Lung (tissue), 13 donors: ENCODE results near the gene AZGP1. TPM values are rescaled to one million over a fixed set of nuclear protein-coding genes. Genes with fewer than 3 reads are reported as not detected.
A peak's percentile ranks its signal among the peaks of the same experiment; 100 is the strongest.

Experiments used
- ATAC-seq: fragments of 200-7000 bp; cut with Tn5 transposase; one replicate; pipeline ENCODE4 v1.9.1; 2020; ENCODE audit warnings: moderate number of reproducible peaks; ENCODE audit not compliant: insufficient read depth, low FRiP score
- DNase-seq, 3 donors: peaks; one replicate each; pipeline ENCODE4 v3.0.0-alpha.2; 2013 to 2017
- H3K27ac ChIP-seq, 2 donors: one replicate each; pipeline ENCODE4 v1.5.1; 2013; ENCODE audit warnings: mild to moderate bottlenecking in 2 of 2, moderate library complexity in 2 of 2, control low read depth in 1 of 2, inconsistent platforms in 1 of 2, low read depth in 1 of 2, low read length in 1 of 2
- H3K27me3 ChIP-seq, 3 donors: one replicate each; pipeline ENCODE4 v1.5.1; 2013; ENCODE audit warnings: low read length in 2 of 3; ENCODE audit not compliant: control insufficient read depth in 3 of 3, insufficient read depth in 3 of 3
- H3K36me3 ChIP-seq, 4 donors: one replicate each; pipeline ENCODE4 v1.5.1; 2013; ENCODE audit warnings: low read length in 4 of 4, mild to moderate bottlenecking in 1 of 4, moderate library complexity in 1 of 4; ENCODE audit not compliant: control insufficient read depth in 4 of 4, insufficient read depth in 4 of 4
- H3K4me1 ChIP-seq, 5 donors: one replicate each; pipeline ENCODE4 v1.5.1; 2013; ENCODE audit warnings: low read length in 5 of 5, mild to moderate bottlenecking in 2 of 5, moderate library complexity in 1 of 5; ENCODE audit not compliant: control insufficient read depth in 5 of 5, insufficient read depth in 5 of 5
- H3K4me3 ChIP-seq: one replicate; pipeline ENCODE4 v1.5.1; 2013; ENCODE audit warnings: mild to moderate bottlenecking, control low read depth, moderate library complexity
- H3K9ac ChIP-seq, 2 donors: one replicate each; pipeline ENCODE4 v1.5.1; 2013; ENCODE audit warnings: low read length in 2 of 2, control low read depth in 1 of 2; ENCODE audit not compliant: insufficient read depth in 1 of 2
- H3K9me3 ChIP-seq, 4 donors: one replicate each; pipeline ENCODE4 v1.5.1; 2013; ENCODE audit warnings: low read length in 3 of 4, mild to moderate bottlenecking in 1 of 4, moderate library complexity in 1 of 4; ENCODE audit not compliant: control insufficient read depth in 4 of 4, insufficient read depth in 3 of 4
- WGBS, 2 donors: extraction: QIAGEN DNeasy Blood & Tissue Kit; methylation state at CpG; one replicate each; pipeline ENCODE4 v1.1.7; 2013; 5-methylcytosine and 5-hydroxymethylcytosine counted together
- polyA plus RNA-seq, 2 donors: library from polyadenylated mRNA; stranded (reverse); fragments of 200-250 nt; gene quantifications; one replicate each; pipeline ENCODE4 v1.2.1, GENCODE V29; 2013
- small RNA-seq: library from RNA; depleted of rRNA; stranded (forward); fragments of <200 nt; gene quantifications from one replicate; pipeline ENCODE3, GENCODE V24; 2014; ENCODE audit warnings: low replicate concordance
- total RNA-seq, 2 donors: library from RNA; depleted of rRNA in 1 of 2; stranded (reverse); fragments of >200 nt in 1 of 2; gene quantifications; one replicate each; pipeline ENCODE4 v1.2.1, GENCODE V29; 2014 to 2021
- TF ChIP-seq, protein P1 (sequence below): IDR thresholded peaks from 2 replicates; pipeline ENCODE4 v1.5.1; 2012; ENCODE audit warnings: mild to moderate bottlenecking; ENCODE audit errors: control extremely low read depth, extremely low read depth
- donor health status: control.
- donor health status: control.
- donor health status: Bipolar disorder and iron deficiency.
- donor health status: healthy.
- donor health status: DM: yes; HTN: yes; CAD: no.

The AZGP1 gene
- total and polyA plus RNA-seq, 4 donors = 4.1 to 82.8 (median 28.5) TPM

DNA sequence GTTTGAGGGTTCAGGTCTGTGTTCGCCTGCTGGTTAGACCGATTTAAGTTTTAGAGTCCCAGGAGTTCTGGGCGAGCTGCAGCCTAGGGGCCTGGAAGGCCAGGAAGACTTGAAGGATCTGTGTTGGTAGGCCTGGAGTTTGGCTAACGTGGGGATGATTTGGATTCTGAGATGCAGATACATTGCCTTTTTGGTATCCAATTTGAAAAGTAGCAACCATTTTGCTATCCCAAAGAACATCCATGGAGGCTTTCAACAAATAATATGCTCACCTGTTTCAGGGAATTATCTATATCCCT lies 56.1 kb downstream of the AZGP1 start:
- TF ChIP-seq, protein P1, sequence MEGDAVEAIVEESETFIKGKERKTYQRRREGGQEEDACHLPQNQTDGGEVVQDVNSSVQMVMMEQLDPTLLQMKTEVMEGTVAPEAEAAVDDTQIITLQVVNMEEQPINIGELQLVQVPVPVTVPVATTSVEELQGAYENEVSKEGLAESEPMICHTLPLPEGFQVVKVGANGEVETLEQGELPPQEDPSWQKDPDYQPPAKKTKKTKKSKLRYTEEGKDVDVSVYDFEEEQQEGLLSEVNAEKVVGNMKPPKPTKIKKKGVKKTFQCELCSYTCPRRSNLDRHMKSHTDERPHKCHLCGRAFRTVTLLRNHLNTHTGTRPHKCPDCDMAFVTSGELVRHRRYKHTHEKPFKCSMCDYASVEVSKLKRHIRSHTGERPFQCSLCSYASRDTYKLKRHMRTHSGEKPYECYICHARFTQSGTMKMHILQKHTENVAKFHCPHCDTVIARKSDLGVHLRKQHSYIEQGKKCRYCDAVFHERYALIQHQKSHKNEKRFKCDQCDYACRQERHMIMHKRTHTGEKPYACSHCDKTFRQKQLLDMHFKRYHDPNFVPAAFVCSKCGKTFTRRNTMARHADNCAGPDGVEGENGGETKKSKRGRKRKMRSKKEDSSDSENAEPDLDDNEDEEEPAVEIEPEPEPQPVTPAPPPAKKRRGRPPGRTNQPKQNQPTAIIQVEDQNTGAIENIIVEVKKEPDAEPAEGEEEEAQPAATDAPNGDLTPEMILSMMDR = no peak
- Histone ChIP-seq H3K4me3 (peak overlapping the region; percentile 68), H3K9me3 (no peaks in the 10 kb centered on the region), H3K9ac (peak overlapping the region; percentile 8 to 49), H3K36me3 (peaks cover 8 to 23% (median 13%) of the 10 kb centered on the region in 4 donors), H3K4me1 (peaks cover 0 to 24% (median 10%) of the 10 kb centered on the region in 5 donors), H3K27ac (peak overlapping the region; percentile 92 to 97), H3K27me3 (no peaks in the 10 kb centered on the region)
- peak; percentile 27 for ATAC-seq
- WGBS, 2 donors = 40 to 46% methylated on average over 4 of the region's 4 CpGs
- no peak for DNase-seq

DNA sequence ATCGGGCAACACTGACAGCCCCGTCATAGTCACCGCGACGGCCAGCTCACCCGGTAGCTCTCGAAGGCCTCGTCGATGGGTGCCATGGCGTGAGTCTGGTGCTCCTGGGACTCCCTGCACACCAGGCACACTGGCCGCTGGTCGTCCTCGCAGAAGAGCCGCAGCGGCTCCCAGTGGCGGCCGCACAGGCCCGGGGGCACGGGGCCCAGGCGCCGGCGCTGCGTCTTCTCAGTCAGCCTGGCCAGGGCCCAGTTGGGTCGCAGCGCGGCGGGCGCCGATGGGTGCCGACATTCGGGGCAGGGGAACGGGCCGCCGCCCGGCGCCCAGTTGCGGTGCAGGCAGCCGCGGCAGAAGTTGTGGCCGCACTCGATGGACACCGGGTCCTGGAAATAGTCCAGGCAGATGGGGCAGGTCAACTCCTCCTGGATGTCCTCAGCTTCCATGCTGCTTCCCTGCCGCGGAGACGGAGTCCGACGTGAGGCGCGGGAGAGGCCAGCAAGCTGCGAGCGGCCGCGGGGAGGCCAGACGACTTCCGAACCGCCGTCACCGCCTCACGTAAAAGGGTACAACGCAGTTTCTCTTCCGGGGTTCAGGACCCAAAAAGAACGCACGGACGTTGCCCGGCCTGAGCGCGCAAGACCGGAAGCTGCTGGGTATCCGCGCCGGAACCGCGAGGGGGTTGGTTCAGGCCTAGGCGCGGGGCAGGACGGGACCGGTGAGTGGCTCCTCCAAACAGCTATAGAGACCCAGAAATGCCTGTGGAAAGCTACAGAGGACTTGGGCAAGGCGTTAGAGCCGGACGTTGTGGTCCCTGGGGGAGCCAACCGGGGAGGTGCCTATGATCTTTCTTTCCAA lies 56.6 kb downstream of the AZGP1 start, which contains the start of gene TRIM4:
TRIM4 (minus strand) TSS at position 572 of the 855 bp plus-strand sequence; CDS start at position 443, 129 bp downstream.
- ATAC-seq (peak; percentile 99), DNase-seq (peak; percentile 90 to 94 (median 91))
- TF ChIP-seq, protein P1 = no peak
- Histone ChIP-seq H3K36me3 (peaks cover 8 to 24% (median 13%) of the 10 kb centered on the region in 4 donors), H3K4me1 (peaks cover 0 to 24% (median 10%) of the 10 kb centered on the region in 5 donors), H3K9me3 (no peaks in the 10 kb centered on the region), H3K9ac (peak within 1 kb of the TSS; percentile 49 to 84), H3K4me3 (peak within 1 kb of the TSS; percentile 68), H3K27me3 (no peaks in the 10 kb centered on the region), H3K27ac (peak within 1 kb of the TSS; percentile 92 to 97)
- WGBS, 2 donors = 0 to 2% methylated on average over 74 to 81 of the region's 81 CpGs

Small RNA genes within 50 kb of the gene (small RNA-seq; reads per million reads assigned to genes)
- gene RF00019 = not detected
- gene RF00561 = not detected

Other genes starting within 250 kb of the AZGP1 start
- gene CYP3A7, start 240.8 kb downstream of the AZGP1 start, total RNA-seq = under 1 TPM; 0.64 to 0.71 TPM
- under 1 TPM; 0.19 to 0.24 TPM for gene CYP3A7, start 240.8 kb downstream of the AZGP1 start, polyA plus RNA-seq
- gene CYP3A4, start 191.8 kb downstream of the AZGP1 start, total RNA-seq = under 1 TPM in 1 of 2 donors, not detected in 1; 0.37 TPM
- not detected for gene CYP3A4, start 191.8 kb downstream of the AZGP1 start, polyA plus RNA-seq
- not detected for gene CYP3A43, start 148.0 kb downstream of the AZGP1 start, total RNA-seq
- under 1 TPM in 1 of 2 donors, not detected in 1; 0.06 TPM for gene CYP3A43, start 148.0 kb downstream of the AZGP1 start, polyA plus RNA-seq
- under 1 TPM; 0.25 to 0.57 TPM for gene OR2AE1, start 99.0 kb downstream of the AZGP1 start, total RNA-seq
- gene OR2AE1, start 99.0 kb downstream of the AZGP1 start, polyA plus RNA-seq = under 1 TPM in 1 of 2 donors, not detected in 1; 0.03 TPM
- gene TRIM4, start 56.5 kb downstream of the AZGP1 start, total RNA-seq = 10 to 100 TPM; 26.4 to 34.3 TPM
- gene TRIM4, start 56.5 kb downstream of the AZGP1 start, polyA plus RNA-seq = 10 to 100 TPM; 14.0 to 17.0 TPM
- under 1 TPM in 1 of 2 donors, not detected in 1; 0.31 TPM for gene GJC3, start 46.4 kb downstream of the AZGP1 start, total RNA-seq
- under 1 TPM; 0.07 to 0.22 TPM for gene GJC3, start 46.4 kb downstream of the AZGP1 start, polyA plus RNA-seq
- 10 to 100 TPM; 50.4 to 54.0 TPM for gene ZKSCAN1, start 39.6 kb upstream of the AZGP1 start, total RNA-seq
- gene ZKSCAN1, start 39.6 kb upstream of the AZGP1 start, polyA plus RNA-seq = 1 to 10 TPM; 8.2 to 8.7 TPM
- gene ZSCAN21, start 73.7 kb upstream of the AZGP1 start, total RNA-seq = 10 to 100 TPM in 1 of 2 donors, 1 to 10 TPM in 1; 9.0 to 13.1 TPM
- 1 to 10 TPM; 4.7 to 5.1 TPM for gene ZSCAN21, start 73.7 kb upstream of the AZGP1 start, polyA plus RNA-seq
- gene ZNF3, start 105.7 kb upstream of the AZGP1 start, total RNA-seq = 10 to 100 TPM; 29.4 to 30.5 TPM
- gene ZNF3, start 105.7 kb upstream of the AZGP1 start, polyA plus RNA-seq = 10 to 100 TPM; 12.8 to 17.4 TPM
- 10 to 100 TPM; 66.1 to 89.3 TPM for gene COPS6, start 112.9 kb upstream of the AZGP1 start, total RNA-seq
- gene COPS6, start 112.9 kb upstream of the AZGP1 start, polyA plus RNA-seq = 100 to 1,000 TPM in 1 of 2 donors, 10 to 100 TPM in 1; 90.5 to 108 TPM
- gene MCM7, start 125.4 kb upstream of the AZGP1 start, total RNA-seq = 10 to 100 TPM; 42.2 to 54.7 TPM
- gene MCM7, start 125.4 kb upstream of the AZGP1 start, polyA plus RNA-seq = 10 to 100 TPM; 36.0 to 41.5 TPM
- gene AP4M1, start 125.6 kb upstream of the AZGP1 start, total RNA-seq = 10 to 100 TPM; 15.7 to 24.2 TPM
- gene AP4M1, start 125.6 kb upstream of the AZGP1 start, polyA plus RNA-seq = 10 to 100 TPM; 14.8 to 18.5 TPM
- 10 to 100 TPM; 36.1 to 51.5 TPM for gene TAF6, start 143.3 kb upstream of the AZGP1 start, total RNA-seq
- 10 to 100 TPM; 31.5 to 39.8 TPM for gene TAF6, start 143.3 kb upstream of the AZGP1 start, polyA plus RNA-seq
- 10 to 100 TPM; 11.9 to 18.6 TPM for gene CNPY4, start 143.6 kb upstream of the AZGP1 start, total RNA-seq
- gene CNPY4, start 143.6 kb upstream of the AZGP1 start, polyA plus RNA-seq = 10 to 100 TPM in 1 of 2 donors, 1 to 10 TPM in 1; 9.8 to 10.5 TPM
- 1 to 10 TPM; 2.2 to 2.9 TPM for gene MBLAC1, start 150.9 kb upstream of the AZGP1 start, total RNA-seq
- gene MBLAC1, start 150.9 kb upstream of the AZGP1 start, polyA plus RNA-seq = 1 to 10 TPM; 1.7 to 1.9 TPM
- 100 to 1,000 TPM in 1 of 2 donors, 10 to 100 TPM in 1; 63.4 to 134 TPM for gene LAMTOR4, start 172.9 kb upstream of the AZGP1 start, total RNA-seq
- gene LAMTOR4, start 172.9 kb upstream of the AZGP1 start, polyA plus RNA-seq = 100 to 1,000 TPM; 240 to 288 TPM
- 10 to 100 TPM in 1 of 2 donors, 1 to 10 TPM in 1; 9.8 to 27.9 TPM for gene TRAPPC14, start 182.7 kb upstream of the AZGP1 start, total RNA-seq
- gene TRAPPC14, start 182.7 kb upstream of the AZGP1 start, polyA plus RNA-seq = 10 to 100 TPM; 19.5 to 19.6 TPM
- gene GAL3ST4, start 192.6 kb upstream of the AZGP1 start, total RNA-seq = 1 to 10 TPM; 6.1 to 8.0 TPM
- gene GAL3ST4, start 192.6 kb upstream of the AZGP1 start, polyA plus RNA-seq = 1 to 10 TPM; 1.5 to 4.2 TPM
- 1 to 10 TPM; 1.4 to 2.1 TPM for gene GPC2, start 201.3 kb upstream of the AZGP1 start, total RNA-seq
- under 1 TPM; 0.61 to 0.68 TPM for gene GPC2, start 201.3 kb upstream of the AZGP1 start, polyA plus RNA-seq
- gene STAG3, start 201.9 kb upstream of the AZGP1 start, total RNA-seq = 1 to 10 TPM; 2.0 to 2.1 TPM
- gene STAG3, start 201.9 kb upstream of the AZGP1 start, polyA plus RNA-seq = 1 to 10 TPM; 2.0 to 2.8 TPM
- gene PVRIG, start 243.9 kb upstream of the AZGP1 start, total RNA-seq = under 1 TPM; 0.52 to 0.82 TPM
- gene PVRIG, start 243.9 kb upstream of the AZGP1 start, polyA plus RNA-seq = 1 to 10 TPM in 1 of 2 donors, under 1 TPM in 1; 0.41 to 1.6 TPM